Gastroesophageal sphincter (tissue), 3 donors: ENCODE measurements around the gene C19orf67.

Experiments
- EP300 ChIP-seq: sonication (generic); formaldehyde crosslinking; IDR thresholded peaks from one replicate; pipeline ENCODE4 v1.6.1; 2017; ENCODE audit warnings: antibody characterized with exemption, mild to moderate bottlenecking
- POLR2A ChIP-seq, 2 donors: fragments of 450-650 bp; IDR thresholded peaks; one replicate each; pipeline ENCODE4 v1.6.1; 2017; ENCODE audit warnings: antibody characterized with exemption in 2 of 2, mild to moderate bottlenecking in 2 of 2, moderate library complexity in 1 of 2
- POLR2AphosphoS5 ChIP-seq: sonication (generic); formaldehyde crosslinking; IDR thresholded peaks from one replicate; pipeline ENCODE4 v1.6.1; 2017; ENCODE audit warnings: antibody characterized with exemption
- TF ChIP-seq, protein P1 (sequence below), 4 experiments: fragments of 200-600 bp in 2 of 4; fragments of 450-650 bp in 2 of 4; sonication (generic) in 1 of 4; IDR thresholded peaks; one replicate each; pipeline ENCODE4 v1.5.1; 2017 to 2019; ENCODE audit warnings: antibody characterized with exemption in 4 of 4, mild to moderate bottlenecking in 2 of 4, moderate library complexity in 2 of 4

DNA sequence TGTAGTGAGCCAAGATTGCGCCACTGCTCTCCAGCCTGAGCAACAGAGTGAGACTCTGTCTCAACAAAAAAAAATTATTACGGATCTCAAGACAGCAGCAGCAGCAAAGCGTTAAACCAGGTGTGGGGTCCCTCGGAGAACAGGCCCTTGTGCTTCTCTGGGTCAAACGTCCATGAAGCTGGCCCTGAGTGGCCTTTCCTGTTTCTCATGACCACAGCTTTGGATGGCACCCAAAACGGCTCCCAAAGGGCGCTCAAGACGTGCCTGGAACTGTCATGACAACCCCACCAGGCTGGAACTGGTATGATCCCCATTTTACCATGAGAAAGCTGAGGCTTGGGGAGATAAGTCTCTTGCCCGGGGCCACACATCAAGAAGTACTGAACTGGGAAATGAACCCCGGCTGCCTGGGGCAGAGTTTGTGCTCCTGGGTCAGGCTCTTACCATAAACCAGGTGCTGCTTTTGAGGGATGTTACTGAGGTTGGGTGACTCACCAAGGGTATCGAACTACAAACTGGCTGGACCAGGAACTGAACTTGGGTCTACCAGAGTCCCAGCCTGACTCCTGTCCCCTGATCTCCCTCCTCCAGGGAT lies 16.6 kb upstream of the C19orf67 start:
- TF ChIP-seq, protein P1, sequence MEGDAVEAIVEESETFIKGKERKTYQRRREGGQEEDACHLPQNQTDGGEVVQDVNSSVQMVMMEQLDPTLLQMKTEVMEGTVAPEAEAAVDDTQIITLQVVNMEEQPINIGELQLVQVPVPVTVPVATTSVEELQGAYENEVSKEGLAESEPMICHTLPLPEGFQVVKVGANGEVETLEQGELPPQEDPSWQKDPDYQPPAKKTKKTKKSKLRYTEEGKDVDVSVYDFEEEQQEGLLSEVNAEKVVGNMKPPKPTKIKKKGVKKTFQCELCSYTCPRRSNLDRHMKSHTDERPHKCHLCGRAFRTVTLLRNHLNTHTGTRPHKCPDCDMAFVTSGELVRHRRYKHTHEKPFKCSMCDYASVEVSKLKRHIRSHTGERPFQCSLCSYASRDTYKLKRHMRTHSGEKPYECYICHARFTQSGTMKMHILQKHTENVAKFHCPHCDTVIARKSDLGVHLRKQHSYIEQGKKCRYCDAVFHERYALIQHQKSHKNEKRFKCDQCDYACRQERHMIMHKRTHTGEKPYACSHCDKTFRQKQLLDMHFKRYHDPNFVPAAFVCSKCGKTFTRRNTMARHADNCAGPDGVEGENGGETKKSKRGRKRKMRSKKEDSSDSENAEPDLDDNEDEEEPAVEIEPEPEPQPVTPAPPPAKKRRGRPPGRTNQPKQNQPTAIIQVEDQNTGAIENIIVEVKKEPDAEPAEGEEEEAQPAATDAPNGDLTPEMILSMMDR (IDR thresholded peaks at IDR 0.05) = no peak
- no peak for TF ChIP-seq POLR2AphosphoS5
- no peak for TF ChIP-seq EP300
- no peak for TF ChIP-seq POLR2A (IDR thresholded peaks at IDR 0.05)
